ENCODE measurements around the gene VRTN.
A peak's percentile ranks its signal among the peaks of the same experiment; 100 is the strongest.
"Not testable (repeated sequence)": the region's sequence is repeated elsewhere in the genome, so short reads cannot be mapped to it uniquely, and the experiment has no call there.

Gene VRTN, protein sequence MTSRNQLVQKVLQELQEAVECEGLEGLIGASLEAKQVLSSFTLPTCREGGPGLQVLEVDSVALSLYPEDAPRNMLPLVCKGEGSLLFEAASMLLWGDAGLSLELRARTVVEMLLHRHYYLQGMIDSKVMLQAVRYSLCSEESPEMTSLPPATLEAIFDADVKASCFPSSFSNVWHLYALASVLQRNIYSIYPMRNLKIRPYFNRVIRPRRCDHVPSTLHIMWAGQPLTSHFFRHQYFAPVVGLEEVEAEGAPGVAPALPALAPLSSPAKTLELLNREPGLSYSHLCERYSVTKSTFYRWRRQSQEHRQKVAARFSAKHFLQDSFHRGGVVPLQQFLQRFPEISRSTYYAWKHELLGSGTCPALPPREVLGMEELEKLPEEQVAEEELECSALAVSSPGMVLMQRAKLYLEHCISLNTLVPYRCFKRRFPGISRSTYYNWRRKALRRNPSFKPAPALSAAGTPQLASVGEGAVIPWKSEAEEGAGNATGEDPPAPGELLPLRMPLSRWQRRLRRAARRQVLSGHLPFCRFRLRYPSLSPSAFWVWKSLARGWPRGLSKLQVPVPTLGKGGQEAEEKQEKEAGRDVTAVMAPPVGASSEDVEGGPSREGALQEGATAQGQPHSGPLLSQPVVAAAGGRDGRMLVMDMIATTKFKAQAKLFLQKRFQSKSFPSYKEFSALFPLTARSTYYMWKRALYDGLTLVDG

DNA sequence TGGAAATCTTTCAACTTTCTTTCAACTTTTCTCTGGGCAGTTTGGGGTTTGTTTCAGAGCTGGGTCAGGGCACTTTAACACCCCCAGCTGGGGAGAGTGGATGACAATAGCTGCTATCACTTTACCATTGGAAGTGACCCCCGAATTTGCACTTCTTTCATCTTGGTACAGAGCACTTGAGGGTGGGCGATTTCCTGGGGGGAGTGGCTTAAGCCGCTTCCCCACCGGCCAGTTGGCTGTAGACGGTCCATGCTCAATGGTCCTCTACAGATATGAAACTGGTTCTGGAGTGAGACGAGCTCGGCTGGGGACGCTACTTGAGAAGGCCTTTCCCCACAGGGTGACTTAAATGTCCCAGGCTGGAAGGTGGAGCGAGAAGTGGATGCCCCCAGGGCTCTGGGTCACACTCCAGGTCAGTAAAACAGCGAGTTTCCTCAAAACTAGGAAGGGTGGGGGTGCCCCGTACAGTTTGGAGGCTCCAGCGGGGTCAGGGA lies at the start of gene VRTN:
TSS of gene VRTN (plus strand) at position 231 of the 494 bp plus-strand sequence. CDS start 8,313 bp downstream, outside the sequence.
- no peak for DNase-seq (ENCODE audit: low read depth in 2 of 2, low spot score in 1 of 2)

GRCh38 chr14:74299061-74299545 lies 49.2 kb upstream of the VRTN start:
- peak in 1 of 2 donors; percentile 3 for DNase-seq (ENCODE audit: low read depth in 2 of 2, low spot score in 1 of 2)

GRCh38 chr14:74301594-74302151 lies 46.6 kb upstream of the VRTN start:
- DNase-seq (ENCODE audit: low read depth in 2 of 2, low spot score in 1 of 2), result no peak

DNA sequence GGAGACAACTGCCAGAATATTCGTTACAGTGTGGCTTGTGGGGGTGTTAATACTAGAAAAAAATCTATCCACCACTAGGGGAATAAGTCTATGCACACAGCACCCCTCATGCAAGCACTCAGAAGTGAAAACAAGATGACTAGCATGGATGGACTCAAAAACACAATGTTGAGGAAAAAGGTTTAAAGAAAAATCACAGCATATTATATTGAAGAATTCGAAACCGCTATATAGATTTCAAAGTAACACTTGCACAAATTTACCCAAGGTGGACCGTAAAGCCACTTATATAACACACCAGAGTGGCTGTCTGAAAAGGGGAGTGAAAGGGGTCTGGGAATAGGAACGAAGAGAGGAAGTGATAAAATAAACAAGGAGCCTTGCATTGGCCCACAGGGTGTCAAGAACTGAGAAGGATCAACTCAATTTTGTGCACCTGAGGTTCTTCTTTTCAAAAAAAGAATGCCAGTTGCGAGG lies 46.1 kb upstream of the VRTN start:
- DNase-seq (ENCODE audit: low read depth in 2 of 2, low spot score in 1 of 2), result no peak

DNA sequence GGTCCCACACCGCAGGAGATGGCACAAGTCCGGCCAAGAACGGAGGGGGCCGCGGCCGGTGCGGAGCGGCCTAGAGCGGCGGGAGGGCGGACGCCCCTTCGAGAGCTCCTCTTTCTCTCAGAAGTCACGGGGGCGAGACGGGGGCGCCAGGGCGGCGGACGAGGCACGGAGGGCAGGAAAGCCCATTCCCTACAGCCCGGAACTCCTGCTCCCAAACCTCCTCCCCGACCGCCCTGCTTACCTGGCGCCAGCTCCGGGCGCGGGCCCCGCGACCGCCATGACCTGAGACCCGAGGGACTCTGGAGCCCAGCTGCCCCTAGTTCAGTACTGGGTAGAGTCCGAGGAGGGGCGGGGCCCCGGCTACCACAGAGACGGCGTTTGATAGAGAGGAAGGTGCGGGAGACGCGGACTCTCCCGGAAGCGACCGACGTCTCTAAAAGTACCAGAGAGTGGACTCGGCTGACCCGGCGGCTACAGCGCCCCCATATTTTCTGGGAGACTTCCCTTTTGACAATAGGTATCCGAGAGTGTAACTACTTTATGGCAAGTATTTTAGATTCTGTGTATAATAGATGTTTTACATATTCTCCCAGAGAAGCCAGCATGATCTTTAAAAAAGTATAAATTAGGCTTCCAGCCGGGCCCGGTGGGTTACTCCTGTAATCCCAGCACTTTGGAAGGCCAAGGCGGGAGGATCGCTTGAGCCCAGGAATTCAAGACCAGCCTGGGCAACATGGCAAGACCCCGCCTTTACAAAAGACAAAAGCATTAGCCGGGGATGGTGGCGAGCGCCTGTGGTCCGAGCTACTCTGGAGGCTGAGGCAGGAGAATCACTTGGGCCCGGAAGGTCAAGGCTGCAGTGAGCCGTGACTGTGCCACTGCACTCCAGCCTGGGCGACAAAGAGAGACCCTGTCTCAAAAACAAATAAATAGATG lies 45.4 kb upstream of the VRTN start, which contains the start of gene ABCD4:
TSS of gene ABCD4 (minus strand) at position 301 of the 936 bp plus-strand sequence. CDS start at position 279, 22 bp downstream.
- DNase-seq (ENCODE audit: low read depth in 2 of 2, low spot score in 1 of 2), result peak; percentile 63 to 77

DNA sequence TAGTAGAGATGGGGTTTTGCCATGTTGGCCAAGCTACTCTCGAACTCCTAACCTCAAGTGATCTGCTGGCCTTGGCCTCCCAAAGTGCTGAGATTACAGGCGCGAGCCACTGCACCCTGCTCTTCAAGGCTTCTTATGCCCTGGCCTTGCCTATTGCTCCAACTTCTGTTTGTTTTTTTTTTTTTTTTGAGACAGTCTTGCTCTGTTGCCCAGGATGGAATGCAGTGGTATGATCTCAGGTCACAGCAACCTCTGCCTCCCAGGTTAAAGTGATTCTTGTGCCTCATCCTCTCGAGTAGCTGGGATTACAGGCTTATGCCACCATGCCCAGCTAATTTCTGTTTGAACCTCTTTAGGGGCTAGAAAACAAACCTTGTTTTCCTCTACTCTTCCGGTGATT lies 39.6 kb upstream of the VRTN start:
- no peak for DNase-seq (ENCODE audit: low read depth in 2 of 2, low spot score in 1 of 2)

- no peak for DNase-seq (ENCODE audit: low read depth in 2 of 2, low spot score in 1 of 2)
These were observed 38.9 kb upstream of the VRTN start for GRCh38 chr14:74309125-74310022.

DNA sequence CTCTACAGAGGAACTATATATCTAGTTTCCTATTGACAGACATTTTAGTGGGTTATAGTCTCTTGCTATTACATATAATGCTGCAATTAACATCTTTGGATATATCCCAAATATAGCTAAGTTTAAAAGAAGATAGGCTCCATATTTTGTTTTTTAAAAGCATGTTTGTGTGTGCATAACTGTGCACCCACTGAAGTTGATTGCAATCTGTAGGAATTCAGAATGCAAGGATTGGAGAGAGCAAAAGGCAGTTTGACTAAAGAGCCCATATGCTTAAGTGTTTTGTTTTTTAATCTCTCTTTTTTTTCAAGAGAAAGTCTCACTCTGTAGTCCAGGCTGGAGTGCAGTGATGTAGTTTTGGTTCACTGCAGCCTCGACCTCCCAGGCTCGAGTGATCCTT lies 36.1 kb upstream of the VRTN start:
- DNase-seq (ENCODE audit: low read depth in 2 of 2, low spot score in 1 of 2), result no peak

- no peak for DNase-seq (ENCODE audit: low read depth in 2 of 2, low spot score in 1 of 2)
These were observed 34.7 kb upstream of the VRTN start for GRCh38 chr14:74313601-74314000.

DNA sequence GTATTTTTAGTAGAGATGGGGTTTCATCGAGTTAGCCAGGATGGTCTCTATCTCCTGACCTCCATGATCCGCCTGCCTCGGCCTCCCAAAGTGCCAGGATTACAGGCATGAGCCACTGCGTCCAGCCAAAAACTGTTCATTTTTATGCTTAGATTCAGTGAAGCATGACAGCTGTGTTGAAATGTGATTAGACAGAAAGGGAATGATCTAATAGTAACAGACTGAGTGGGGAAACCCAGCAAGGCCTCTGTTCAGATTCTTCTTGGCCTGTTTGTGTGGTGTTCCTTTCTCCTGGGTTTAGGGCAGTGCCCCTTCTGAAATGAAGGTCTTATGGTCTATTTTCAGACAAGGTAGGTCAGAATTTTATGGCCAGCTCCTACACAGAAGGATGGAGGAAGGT lies 33.7 kb upstream of the VRTN start:
- no peak for DNase-seq (ENCODE audit: low read depth in 2 of 2, low spot score in 1 of 2)

DNA sequence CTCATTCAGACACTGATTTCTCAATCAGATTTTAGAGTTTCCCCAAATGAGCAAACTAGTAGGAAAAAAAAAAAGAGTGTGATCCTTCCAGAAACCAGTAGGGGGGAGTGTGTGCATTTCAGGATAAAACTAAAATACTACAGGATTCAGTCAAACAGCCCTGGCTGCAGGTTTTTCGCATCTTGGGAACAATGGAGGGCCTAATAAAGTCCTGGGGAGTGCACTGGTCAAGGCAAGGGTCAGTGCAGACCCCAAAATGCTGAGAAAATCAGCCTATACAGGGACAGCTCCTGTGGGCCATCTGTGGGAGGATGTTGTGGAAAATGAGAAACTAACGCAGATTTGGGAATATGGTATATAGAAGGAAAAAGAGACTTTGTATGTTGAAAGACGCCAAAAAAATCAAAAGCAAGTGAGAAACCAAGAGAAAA lies 23.3 kb upstream of the VRTN start:
- DNase-seq (ENCODE audit: low read depth in 2 of 2, low spot score in 1 of 2), result no peak

- DNase-seq (ENCODE audit: low read depth in 2 of 2, low spot score in 1 of 2), result no peak
These were observed 22.8 kb upstream of the VRTN start for GRCh38 chr14:74325446-74325845.

DNA sequence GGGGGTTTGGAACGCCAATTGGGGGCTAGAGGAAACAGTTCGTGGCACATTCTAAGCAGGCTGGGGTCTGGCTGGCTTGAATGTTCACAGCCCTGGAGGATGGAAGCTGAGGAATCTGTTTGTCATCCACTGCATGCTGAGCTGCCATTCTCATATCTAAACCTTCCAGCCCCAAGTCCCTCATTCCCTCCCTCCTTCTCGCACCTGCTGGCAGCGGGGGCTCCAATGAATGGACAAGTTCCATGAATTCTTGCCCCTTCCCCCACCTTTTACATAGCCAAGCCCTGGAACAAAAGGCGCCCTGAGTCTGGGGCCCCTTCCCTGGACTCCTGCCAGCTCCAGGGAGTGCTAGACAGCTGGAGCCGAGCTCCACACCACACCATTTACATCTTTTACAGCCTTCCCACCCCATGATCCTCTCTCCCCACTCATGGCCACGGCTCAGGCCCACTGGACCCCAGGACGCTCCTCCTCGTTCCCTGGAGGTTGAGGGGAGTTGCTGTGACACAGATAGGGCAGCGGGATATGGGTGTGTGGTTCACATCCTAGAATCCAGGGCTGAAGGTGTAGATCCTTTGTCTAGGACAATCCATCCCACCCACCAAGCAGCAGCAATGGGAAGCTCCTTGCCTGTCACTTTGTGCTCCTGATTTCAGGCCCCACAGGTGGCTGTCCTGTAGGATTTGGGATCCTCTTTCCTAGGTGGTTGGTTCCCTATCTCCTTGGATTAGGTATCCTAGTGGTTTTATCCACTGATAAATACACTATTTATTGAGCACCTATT lies 21.7 kb upstream of the VRTN start:
- DNase-seq (ENCODE audit: low read depth in 2 of 2, low spot score in 1 of 2), result no peak

DNA sequence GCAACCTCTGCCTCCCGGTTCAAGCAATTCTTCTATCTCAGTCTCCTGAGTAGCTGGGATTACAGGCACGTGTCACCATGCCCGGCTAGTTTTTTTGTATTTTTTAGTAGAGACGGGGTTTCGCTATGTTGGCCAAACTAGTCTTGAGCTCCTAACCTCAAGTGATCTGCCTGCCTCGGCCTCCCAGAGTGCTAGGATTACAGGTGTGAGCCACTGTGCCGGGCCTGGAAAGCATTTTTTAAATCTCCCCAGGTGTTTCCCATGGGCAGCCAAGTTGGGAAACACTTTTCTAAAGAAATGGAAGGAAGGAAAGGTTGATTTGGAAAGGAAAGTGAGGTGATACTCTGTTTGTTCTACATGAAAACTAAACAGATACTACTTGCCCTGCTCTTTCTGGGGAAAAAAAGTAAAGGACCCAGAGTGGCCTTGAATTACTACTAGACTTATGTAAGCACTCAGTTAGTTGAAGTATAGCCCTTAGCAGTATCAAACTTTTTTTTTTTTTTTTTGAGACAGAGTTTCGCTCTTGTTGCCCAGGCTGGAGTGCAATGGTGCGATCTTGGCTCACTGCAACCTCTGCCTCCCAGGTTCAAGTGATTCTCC lies 18.2 kb upstream of the VRTN start:
- DNase-seq (ENCODE audit: low read depth in 2 of 2, low spot score in 1 of 2), result not testable (repeated sequence)

- no peak for DNase-seq (ENCODE audit: low read depth in 2 of 2, low spot score in 1 of 2)
These were observed 14.4 kb upstream of the VRTN start for GRCh38 chr14:74333909-74334308.

GRCh38 chr14:74346341-74346740 lies 1.9 kb upstream of the VRTN start:
- DNase-seq (ENCODE audit: low read depth in 2 of 2, low spot score in 1 of 2), result no peak

- DNase-seq (ENCODE audit: low read depth in 2 of 2, low spot score in 1 of 2), result no peak
These were observed 1.0 kb upstream of the VRTN start for GRCh38 chr14:74347097-74347794.

DNA sequence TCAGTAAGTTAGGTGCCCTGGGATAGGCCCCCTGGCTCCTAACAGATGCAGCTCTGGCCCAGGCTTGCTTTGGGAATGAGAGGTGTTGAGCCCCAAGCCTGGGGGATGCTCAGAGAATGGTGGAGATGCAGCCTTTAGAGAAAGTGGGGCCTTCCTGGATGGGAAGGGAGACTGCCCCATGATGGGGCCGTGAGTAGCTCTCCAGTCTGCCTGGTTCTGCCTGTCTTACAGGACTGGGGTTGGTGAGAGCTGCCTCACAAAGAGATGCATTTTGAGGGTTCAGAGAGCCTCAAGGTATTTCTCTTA lies 523 bp upstream of the VRTN start:
- DNase-seq (ENCODE audit: low read depth in 2 of 2, low spot score in 1 of 2), result no peak

Data from stimulated activated CD8-positive, alpha-beta memory T cell treated with anti-CD3 and anti-CD28 coated beads, Interleukin-4, amount 100 ng/mL, for 4 hours (primary cell).